GM12892 (cell line): ENCODE data around the gene TMPRSS7.

Source experiments
- DNase-seq: peaks from one replicate; pipeline ENCODE4 v3.0.0; 2011; ENCODE audit not compliant: insufficient read length
- FAIRE-seq: peaks from 2 replicates; lab custom pipeline; 2011; peaks lifted over from hg19 to GRCh38; lab: Jason Lieb, UNC
- POLR2A ChIP-seq: IDR thresholded peaks from 2 replicates; pipeline ENCODE4 v1.6.1; 2011; ENCODE audit warnings: low read depth, low read length, control low read depth
- POLR2AphosphoS5 ChIP-seq: IDR thresholded peaks from 2 replicates; pipeline ENCODE4 v1.6.1; 2011; ENCODE audit warnings: low read depth, low read length, control low read depth
- TAF1 ChIP-seq: IDR thresholded peaks from 2 replicates; pipeline ENCODE4 v1.6.1; 2011; ENCODE audit warnings: low read depth, mild to moderate bottlenecking, control low read depth, low read length, borderline replicate concordance

The TMPRSS7 gene

GRCh38 chr3:112093180-112093522, 58.6 kb downstream of the TMPRSS7 start:
- FAIRE-seq = peak; percentile 57
- DNase-seq = no peak
- TF ChIP-seq POLR2A (no peak), TAF1 (no peak), POLR2AphosphoS5 (no peak)

DNA sequence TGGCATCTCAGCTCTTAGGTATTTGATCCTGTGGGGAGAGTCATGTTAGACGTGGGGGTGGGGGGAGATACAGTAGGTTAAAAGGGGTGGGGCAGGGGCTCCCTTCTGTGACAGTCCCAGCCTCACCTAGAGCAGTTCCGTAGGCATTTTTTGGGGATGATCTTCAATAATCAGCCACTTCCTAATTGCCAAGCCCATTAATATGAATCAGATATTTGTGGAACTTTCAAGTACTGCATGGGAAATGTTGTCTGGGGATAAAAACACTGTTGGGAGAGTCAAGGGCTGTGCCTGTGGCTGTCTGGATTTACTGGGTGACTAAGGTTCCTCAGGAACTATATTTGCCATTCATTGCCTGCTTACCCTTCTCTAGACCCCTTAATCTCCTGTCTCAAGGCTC, 61.2 kb downstream of the TMPRSS7 start:
- TF ChIP-seq TAF1 = no peak
- TF ChIP-seq POLR2A = no peak
- TF ChIP-seq POLR2AphosphoS5 = no peak
- no peak for FAIRE-seq
- DNase-seq = no peak

DNA sequence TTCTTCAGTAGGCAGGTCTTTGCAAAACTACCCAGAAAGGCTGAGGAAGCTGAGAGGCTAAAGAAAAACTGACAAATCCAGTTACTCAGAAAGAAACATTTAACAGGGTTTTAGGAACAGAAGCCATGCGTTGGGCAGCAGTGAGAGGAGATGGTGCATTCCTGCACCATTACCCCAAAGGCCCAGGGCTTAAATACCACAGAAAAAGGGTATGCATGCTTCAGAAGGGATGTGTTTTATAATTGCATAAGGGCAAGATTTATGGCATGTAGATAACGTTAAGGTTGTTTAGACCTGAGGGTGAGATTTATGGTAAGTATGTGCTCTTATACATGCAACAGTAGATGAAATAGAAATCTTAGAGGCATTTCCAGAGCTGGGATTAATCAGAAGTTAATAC, 61.6 kb downstream of the TMPRSS7 start:
- TF ChIP-seq POLR2A (no peak), TAF1 (no peak), POLR2AphosphoS5 (no peak)
- no peak for FAIRE-seq

GRCh38 chr3:112097378-112097777, 62.8 kb downstream of the TMPRSS7 start:
- FAIRE-seq = peak; percentile 68

More for the DNA sequence above, 61.6 kb downstream of the TMPRSS7 start:
- DNase-seq = no peak

DNA sequence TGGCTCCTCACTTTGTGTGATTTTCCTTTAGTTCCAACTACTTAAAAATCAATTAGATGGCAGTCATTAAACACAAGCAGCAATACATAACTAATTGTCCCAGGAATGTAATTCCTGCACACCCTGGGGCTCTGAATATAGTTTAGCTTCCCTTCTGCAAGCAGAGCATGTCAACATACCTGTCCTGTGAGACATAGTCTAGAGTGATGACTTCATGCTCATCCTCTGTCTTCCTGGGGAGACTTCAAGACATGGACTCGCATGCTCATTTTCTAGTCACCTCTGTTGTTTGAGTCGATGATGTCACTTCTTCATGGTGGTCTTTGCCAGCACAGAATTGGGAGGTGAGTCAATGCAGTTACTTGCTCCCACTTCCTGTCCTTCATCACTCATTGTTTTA, 67.4 kb downstream of the TMPRSS7 start:
- no peak for FAIRE-seq
- DNase-seq = no peak
- TF ChIP-seq POLR2AphosphoS5 (no peak), TAF1 (no peak), POLR2A (no peak)

More at GRCh38 chr3:112097378-112097777, 62.8 kb downstream of the TMPRSS7 start:
- no peak for DNase-seq
- TF ChIP-seq TAF1 (no peak), POLR2A (no peak)

- FAIRE-seq (no peak), DNase-seq (no peak)
- TF ChIP-seq POLR2A (no peak), TAF1 (no peak), POLR2AphosphoS5 (no peak)
Observed at GRCh38 chr3:112104774-112105173, 70.2 kb downstream of the TMPRSS7 start.

GRCh38 chr3:112109322-112109721, 74.8 kb downstream of the TMPRSS7 start:
- TF ChIP-seq TAF1 (no peak), POLR2AphosphoS5 (no peak), POLR2A (no peak)
- FAIRE-seq (no peak), DNase-seq (no peak)

DNA sequence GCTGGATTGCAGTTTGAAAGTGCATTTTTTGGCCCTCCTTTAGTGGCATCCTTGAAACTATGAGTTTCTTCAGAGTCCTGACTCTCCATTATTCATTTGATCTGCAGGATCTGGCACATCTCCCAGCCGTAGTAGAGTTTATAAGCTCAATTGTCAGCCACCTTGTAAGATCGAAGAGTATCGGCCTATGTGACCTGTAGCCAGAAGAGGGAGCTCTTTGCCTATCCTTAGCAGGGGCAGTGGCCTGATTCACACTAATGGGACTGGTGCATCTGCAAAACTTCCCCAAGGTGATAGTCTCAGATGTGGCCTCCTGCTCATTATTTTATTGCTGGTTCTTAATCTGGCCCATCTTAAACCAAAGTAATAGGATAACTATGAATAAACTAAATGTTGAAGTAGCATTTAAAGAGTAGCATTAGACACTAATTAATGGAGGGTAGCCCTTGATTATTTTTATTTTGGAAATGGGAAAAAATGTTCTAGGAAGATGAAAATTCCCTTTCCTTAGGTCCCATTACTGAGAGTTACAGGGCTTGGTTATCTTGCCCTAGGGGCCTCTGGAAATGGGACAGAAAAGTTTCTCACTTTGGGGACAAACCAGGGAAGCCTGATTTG, 77.4 kb downstream of the TMPRSS7 start:
- DNase-seq (no peak), FAIRE-seq (peak; percentile 97)
- no peak for TF ChIP-seq POLR2AphosphoS5
- TF ChIP-seq TAF1 = no peak
- no peak for TF ChIP-seq POLR2A

DNA sequence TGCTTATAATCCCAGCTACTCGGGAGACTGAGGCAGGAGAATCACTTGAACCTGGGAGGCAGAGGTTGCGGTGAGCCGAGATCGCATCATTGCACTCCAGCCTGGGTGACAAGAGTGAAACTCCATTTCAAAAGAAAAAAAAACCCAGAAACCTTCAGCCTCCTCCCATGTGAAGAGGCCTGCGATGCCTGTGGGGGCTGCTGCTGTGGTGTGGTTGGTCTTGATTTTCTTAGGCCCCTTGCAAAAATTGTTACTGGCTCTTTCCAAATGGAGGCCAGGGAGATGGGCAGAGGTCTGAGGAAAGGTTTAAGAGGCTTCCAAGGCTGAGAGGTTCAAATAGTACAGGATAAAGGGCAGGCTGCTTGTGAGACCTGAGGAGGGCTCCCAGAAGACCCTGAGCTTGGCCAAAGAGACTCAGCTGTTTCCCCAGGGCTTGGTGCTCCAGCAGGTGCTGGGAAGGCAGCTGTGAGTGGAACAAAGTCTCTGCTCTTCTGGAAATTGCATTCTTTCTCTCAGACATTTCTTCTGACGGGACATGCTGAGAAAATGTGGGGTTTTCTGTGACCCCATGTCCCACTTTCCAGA, 80.1 kb downstream of the TMPRSS7 start:
- peak; percentile 83 for FAIRE-seq

GRCh38 chr3:112115161-112115739, 80.7 kb downstream of the TMPRSS7 start:
- FAIRE-seq (peak; percentile 83), DNase-seq (no peak)
- TF ChIP-seq POLR2AphosphoS5 (peak; percentile 44; the same call in 1 of the 2 replicates), POLR2A (peak; percentile 66), TAF1 (no peak)

More for the DNA sequence above, 80.1 kb downstream of the TMPRSS7 start:
- no peak for TF ChIP-seq POLR2AphosphoS5
- TF ChIP-seq TAF1 = 0 out of 2 replicates have a peak, but pooled peaks have one; percentile 37
- DNase-seq = no peak

- FAIRE-seq (peak; percentile 90), DNase-seq (no peak)
- TF ChIP-seq POLR2AphosphoS5 = peak; percentile 35
- peak; percentile 49 for TF ChIP-seq POLR2A
- TF ChIP-seq TAF1 = no peak
Observed at GRCh38 chr3:112115806-112116383, 81.4 kb downstream of the TMPRSS7 start.

- TF ChIP-seq POLR2AphosphoS5 = peak; percentile 14; the same call in 1 of the 2 replicates
- TF ChIP-seq TAF1 = no peak
- FAIRE-seq (peak; percentile 89), DNase-seq (no peak)
Observed at GRCh38 chr3:112116748-112117186, 82.2 kb downstream of the TMPRSS7 start.
